Measurements from ENCODE around the gene WWOX.

The WWOX gene

GRCh38 chr16:79062821-79063220 is 963.4 kb downstream of the WWOX start:
- FAIRE-seq: no peak

- FAIRE-seq: no peak
Measured at GRCh38 chr16:79064256-79064972, 965.0 kb downstream of the WWOX start.

- FAIRE-seq: no peak
Measured at GRCh38 chr16:79066561-79066960, 967.1 kb downstream of the WWOX start.

- no peak for FAIRE-seq
Measured at GRCh38 chr16:79067600-79067999, 968.1 kb downstream of the WWOX start.

- no peak for FAIRE-seq
Measured at GRCh38 chr16:79069121-79069520, 969.7 kb downstream of the WWOX start.

GRCh38 chr16:79069633-79070032 is 970.2 kb downstream of the WWOX start:
- no peak for FAIRE-seq

- FAIRE-seq: no peak
Measured at GRCh38 chr16:79071424-79071823, 972.0 kb downstream of the WWOX start.

- FAIRE-seq: no peak
Measured at GRCh38 chr16:79072517-79072916, 973.1 kb downstream of the WWOX start.

GRCh38 chr16:79073566-79073965 is 974.1 kb downstream of the WWOX start:
- FAIRE-seq: no peak

- no peak for FAIRE-seq
Measured at GRCh38 chr16:79074541-79074940, 975.1 kb downstream of the WWOX start.

GRCh38 chr16:79074951-79075350 is 975.5 kb downstream of the WWOX start:
- FAIRE-seq: no peak

GRCh38 chr16:79076047-79076767 is 976.8 kb downstream of the WWOX start:
- no peak for FAIRE-seq

GRCh38 chr16:79077346-79077745 is 977.9 kb downstream of the WWOX start:
- no peak for FAIRE-seq

GRCh38 chr16:79079656-79080420 is 980.4 kb downstream of the WWOX start:
- no peak for FAIRE-seq

GRCh38 chr16:79081297-79082066 is 982.0 kb downstream of the WWOX start:
- no peak for FAIRE-seq

GRCh38 chr16:79082970-79083369 is 983.5 kb downstream of the WWOX start:
- no peak for FAIRE-seq

- FAIRE-seq: no peak
Measured at GRCh38 chr16:79083508-79084299, 984.2 kb downstream of the WWOX start.

GRCh38 chr16:79088971-79089370 is 989.5 kb downstream of the WWOX start:
- FAIRE-seq: no peak

GRCh38 chr16:79089735-79090284 is 990.4 kb downstream of the WWOX start:
- FAIRE-seq: no peak

GRCh38 chr16:79090966-79091365 is 991.5 kb downstream of the WWOX start:
- FAIRE-seq: no peak

- FAIRE-seq: no peak
Measured at GRCh38 chr16:79092846-79093245, 993.4 kb downstream of the WWOX start.

- no peak for FAIRE-seq
Measured at GRCh38 chr16:79093554-79093967, 994.1 kb downstream of the WWOX start.

Data from TTC549 (cell line).